ENCODE data around the gene CACNG3. TPM values are rescaled to one million over a fixed set of nuclear protein-coding genes. Genes with fewer than 3 reads are reported as not detected.
"Not testable (repeated sequence)": the region's sequence is repeated elsewhere in the genome, so short reads cannot be mapped to it uniquely, and the experiment has no call there.

The CACNG3 gene
- total and polyA plus RNA-seq, 2 donors, result under 0.01 to 0.07 TPM

DNA sequence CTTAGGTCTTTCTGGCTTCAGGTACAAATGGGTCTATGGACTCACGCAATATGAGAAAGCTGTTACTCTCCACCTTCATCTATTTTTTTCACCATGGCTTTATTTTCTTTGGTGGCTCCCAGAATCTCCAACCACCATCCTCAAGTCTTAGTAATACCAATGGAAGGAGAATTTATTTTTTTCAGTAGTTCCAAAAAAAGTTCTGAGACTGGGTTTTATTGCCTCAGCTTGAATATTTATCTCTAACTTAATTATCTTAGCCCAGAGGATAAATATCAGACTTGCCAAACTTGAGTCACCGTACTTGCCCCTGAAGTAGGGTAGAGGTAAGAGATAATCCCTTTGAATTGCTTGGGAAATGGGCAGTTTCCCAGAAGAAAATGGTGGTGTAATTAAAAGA lies 23.2 kb upstream of the CACNG3 start:
- Histone ChIP-seq H3K4me1 (ENCODE audit: control insufficient read depth in 2 of 2, insufficient read depth in 2 of 2, low read length in 2 of 2) (no peaks in the 10 kb centered on the region), H3K4me3 (ENCODE audit: low read length in 2 of 2) (no peak overlapping the region), H3K27me3 (ENCODE audit: control insufficient read depth in 2 of 2, insufficient read depth in 1 of 2, low read length in 1 of 2) (no peaks in the 10 kb centered on the region), H3K36me3 (ENCODE audit: control insufficient read depth in 2 of 2, insufficient read depth in 2 of 2, low read length in 1 of 2) (no peaks in the 10 kb centered on the region), H3K27ac (ENCODE audit: low read depth in 1 of 2, low read length in 1 of 2) (no peak overlapping the region), H3K9me3 (ENCODE audit: control insufficient read depth in 2 of 2, insufficient read depth in 1 of 2, low read length in 1 of 2) (no peaks in the 10 kb centered on the region)
- no peak for DNase-seq (ENCODE audit: low read depth in 6 of 9, low spot score in 9 of 9)
- WGBS, result 97% methylated on average over 2 of the region's 2 CpGs

DNA sequence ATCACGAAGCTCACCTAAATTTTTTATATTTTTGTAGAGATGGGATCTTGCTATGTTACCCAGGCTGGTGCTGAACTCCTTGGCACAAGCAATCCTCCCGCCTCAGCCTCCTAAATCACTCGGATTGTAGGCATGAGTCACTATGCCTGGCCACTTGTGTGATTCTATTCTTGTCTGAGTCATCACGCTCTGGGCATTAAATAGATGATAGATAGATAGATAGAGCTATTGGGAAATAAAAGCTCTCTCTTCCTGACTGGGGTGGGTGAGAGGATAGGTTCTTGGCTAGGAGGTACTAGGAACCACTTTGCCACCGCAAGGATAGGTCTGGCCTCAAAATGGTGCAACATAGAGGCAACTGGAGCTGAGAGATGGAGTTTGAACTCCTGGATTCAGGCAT lies 21.4 kb upstream of the CACNG3 start:
- Histone ChIP-seq H3K36me3 (ENCODE audit: control insufficient read depth in 2 of 2, insufficient read depth in 2 of 2, low read length in 1 of 2) (no peaks in the 10 kb centered on the region), H3K4me3 (ENCODE audit: low read length in 2 of 2) (no peak overlapping the region), H3K9me3 (ENCODE audit: control insufficient read depth in 2 of 2, insufficient read depth in 1 of 2, low read length in 1 of 2) (no peaks in the 10 kb centered on the region), H3K27ac (ENCODE audit: low read depth in 1 of 2, low read length in 1 of 2) (no peak overlapping the region), H3K4me1 (ENCODE audit: control insufficient read depth in 2 of 2, insufficient read depth in 2 of 2, low read length in 2 of 2) (no peaks in the 10 kb centered on the region), H3K27me3 (ENCODE audit: control insufficient read depth in 2 of 2, insufficient read depth in 1 of 2, low read length in 1 of 2) (no peaks in the 10 kb centered on the region)
- WGBS, result 89% methylated on average over 5 of the region's 5 CpGs
- DNase-seq (ENCODE audit: low read depth in 6 of 9, low spot score in 9 of 9), result no peak

DNA sequence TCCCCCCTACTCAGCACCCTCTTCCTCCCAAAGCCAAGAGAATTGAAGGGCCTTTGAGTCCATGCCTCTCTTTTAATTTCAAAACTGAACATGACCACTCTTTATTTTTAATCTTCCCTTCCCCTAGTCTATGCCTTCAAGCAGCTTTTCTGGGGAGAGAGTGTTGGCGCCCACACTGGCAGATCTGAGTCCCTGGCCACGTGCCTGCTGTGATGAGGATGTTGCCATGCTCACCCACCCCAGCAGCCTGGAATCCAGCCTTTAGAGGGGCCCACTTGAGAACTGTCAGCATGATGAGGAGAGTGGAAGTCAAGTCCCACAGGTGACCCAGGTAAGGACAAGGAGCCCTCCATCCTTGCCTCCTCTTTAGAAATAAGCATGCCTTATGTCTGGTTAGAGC lies 20.3 kb upstream of the CACNG3 start:
- no peak for DNase-seq (ENCODE audit: low read depth in 6 of 9, low spot score in 9 of 9)
- H3K27ac ChIP-seq (ENCODE audit: low read depth in 1 of 2, low read length in 1 of 2), result no peak overlapping the region
- no peaks in the 10 kb centered on the region for H3K4me1 ChIP-seq (ENCODE audit: control insufficient read depth in 2 of 2, insufficient read depth in 2 of 2, low read length in 2 of 2)
- WGBS, result 78% methylated on average over 2 of the region's 2 CpGs
- H3K4me3 ChIP-seq (ENCODE audit: low read length in 2 of 2), result no peak overlapping the region
- H3K9me3 ChIP-seq (ENCODE audit: control insufficient read depth in 2 of 2, insufficient read depth in 1 of 2, low read length in 1 of 2), result no peaks in the 10 kb centered on the region
- H3K36me3 ChIP-seq (ENCODE audit: control insufficient read depth in 2 of 2, insufficient read depth in 2 of 2, low read length in 1 of 2), result no peaks in the 10 kb centered on the region
- no peaks in the 10 kb centered on the region for H3K27me3 ChIP-seq (ENCODE audit: control insufficient read depth in 2 of 2, insufficient read depth in 1 of 2, low read length in 1 of 2)

DNA sequence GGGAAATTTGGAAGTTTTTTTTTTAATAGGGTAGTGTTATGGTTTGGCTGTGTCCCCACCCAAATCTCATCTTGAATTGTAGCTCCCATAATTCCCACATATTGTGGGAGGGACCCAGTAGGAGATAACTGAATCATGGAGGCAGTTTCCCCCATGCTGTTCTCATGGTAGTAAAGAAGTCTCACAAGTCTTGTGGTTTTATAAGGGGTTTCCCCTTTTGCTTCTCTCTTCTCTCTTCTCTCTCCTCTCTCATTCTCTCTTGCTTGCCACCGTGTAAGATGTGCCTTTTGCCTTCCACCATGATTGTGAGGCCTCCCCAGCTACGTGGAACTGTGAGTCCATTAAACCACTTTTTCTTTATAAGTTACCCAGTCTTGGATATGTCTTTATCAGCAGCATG lies 17.3 kb upstream of the CACNG3 start:
- H3K27me3 ChIP-seq (ENCODE audit: control insufficient read depth in 2 of 2, insufficient read depth in 1 of 2, low read length in 1 of 2); H3K36me3 ChIP-seq (ENCODE audit: control insufficient read depth in 2 of 2, insufficient read depth in 2 of 2, low read length in 1 of 2); H3K27ac ChIP-seq (ENCODE audit: low read depth in 1 of 2, low read length in 1 of 2); H3K4me3 ChIP-seq (ENCODE audit: low read length in 2 of 2); DNase-seq (ENCODE audit: low read depth in 6 of 9, low spot score in 9 of 9); H3K9me3 ChIP-seq (ENCODE audit: control insufficient read depth in 2 of 2, insufficient read depth in 1 of 2, low read length in 1 of 2); H3K4me1 ChIP-seq (ENCODE audit: control insufficient read depth in 2 of 2, insufficient read depth in 2 of 2, low read length in 2 of 2): not testable (repeated sequence)
- 87% methylated on average over 2 of the region's 2 CpGs for WGBS

DNA sequence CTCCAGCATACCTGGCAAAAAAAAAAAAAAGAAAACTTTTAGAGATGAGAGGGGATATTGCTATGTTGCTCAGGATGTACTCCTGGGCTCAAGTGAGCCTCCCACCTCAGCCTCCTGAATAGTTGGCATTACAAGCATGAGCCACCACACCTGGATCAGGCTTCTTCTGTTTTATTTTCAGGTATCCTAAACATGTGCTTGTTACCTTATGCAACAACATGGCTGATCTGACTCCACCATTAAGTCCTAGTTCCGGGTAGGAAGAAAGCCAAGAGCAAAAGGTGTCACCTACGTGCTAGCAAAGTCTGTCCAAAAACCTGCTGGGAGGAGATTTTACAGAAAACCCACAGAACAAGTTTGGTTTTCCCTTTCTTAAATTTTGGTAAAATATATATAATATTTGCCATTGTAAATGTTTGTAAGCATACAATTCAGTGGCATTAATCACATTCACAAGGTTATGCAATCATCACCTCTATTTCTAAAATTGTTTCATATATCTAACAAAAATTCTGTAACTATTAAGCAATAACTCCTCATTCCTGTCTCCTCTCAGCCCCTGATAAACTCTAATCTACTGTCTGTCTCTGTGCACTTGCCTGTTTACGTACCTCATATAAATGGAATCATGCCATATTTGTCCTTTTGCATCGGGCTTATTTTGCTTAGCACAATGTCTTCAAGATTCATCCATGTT lies 9.1 kb upstream of the CACNG3 start:
- Histone ChIP-seq H3K27ac (ENCODE audit: low read depth in 1 of 2, low read length in 1 of 2) (no peak overlapping the region), H3K4me3 (ENCODE audit: low read length in 2 of 2) (no peak overlapping the region), H3K9me3 (ENCODE audit: control insufficient read depth in 2 of 2, insufficient read depth in 1 of 2, low read length in 1 of 2) (no peaks in the 10 kb centered on the region), H3K36me3 (ENCODE audit: control insufficient read depth in 2 of 2, insufficient read depth in 2 of 2, low read length in 1 of 2) (no peaks in the 10 kb centered on the region), H3K27me3 (ENCODE audit: control insufficient read depth in 2 of 2, insufficient read depth in 1 of 2, low read length in 1 of 2) (no peaks in the 10 kb centered on the region), H3K4me1 (ENCODE audit: control insufficient read depth in 2 of 2, insufficient read depth in 2 of 2, low read length in 2 of 2) (no peaks in the 10 kb centered on the region)
- no peak for DNase-seq (ENCODE audit: low read depth in 6 of 9, low spot score in 9 of 9)
- 93% methylated on average over 4 of the region's 4 CpGs for WGBS

DNA sequence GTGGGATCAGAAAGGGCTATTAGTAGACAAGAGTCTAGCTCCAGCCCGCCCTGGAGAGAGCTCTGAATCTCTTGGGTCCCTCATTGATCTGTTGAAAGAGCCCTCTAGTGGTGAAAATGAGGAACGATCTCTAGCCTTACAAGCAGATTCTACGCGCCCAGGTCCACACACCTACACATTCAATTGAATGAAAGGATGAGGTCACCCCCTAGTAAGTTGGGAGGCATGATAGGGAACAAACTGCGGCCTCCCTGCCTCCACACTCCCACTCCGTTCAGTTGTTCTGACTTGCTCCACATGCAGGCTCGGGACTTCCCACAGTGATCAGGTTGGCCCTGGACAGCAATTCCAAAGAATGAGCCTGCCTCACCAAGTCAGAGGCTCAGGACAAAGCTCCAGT lies 2.9 kb upstream of the CACNG3 start:
- H3K27me3 ChIP-seq (ENCODE audit: control insufficient read depth in 2 of 2, insufficient read depth in 1 of 2, low read length in 1 of 2), result peaks cover 10 to 30% of the 10 kb centered on the region in 2 donors
- H3K4me3 ChIP-seq (ENCODE audit: low read length in 2 of 2), result no peak overlapping the region
- no peak overlapping the region for H3K27ac ChIP-seq (ENCODE audit: low read depth in 1 of 2, low read length in 1 of 2)
- DNase-seq (ENCODE audit: low read depth in 6 of 9, low spot score in 9 of 9), result peak in 8 of 9 donors; percentile 14 to 64 (median 37)
- no peaks in the 10 kb centered on the region for H3K4me1 ChIP-seq (ENCODE audit: control insufficient read depth in 2 of 2, insufficient read depth in 2 of 2, low read length in 2 of 2)
- 15% methylated on average over 7 of the region's 7 CpGs for WGBS
- H3K9me3 ChIP-seq (ENCODE audit: control insufficient read depth in 2 of 2, insufficient read depth in 1 of 2, low read length in 1 of 2), result peaks cover 0 to 4% of the 10 kb centered on the region in 2 donors
- no peaks in the 10 kb centered on the region for H3K36me3 ChIP-seq (ENCODE audit: control insufficient read depth in 2 of 2, insufficient read depth in 2 of 2, low read length in 1 of 2)

DNA sequence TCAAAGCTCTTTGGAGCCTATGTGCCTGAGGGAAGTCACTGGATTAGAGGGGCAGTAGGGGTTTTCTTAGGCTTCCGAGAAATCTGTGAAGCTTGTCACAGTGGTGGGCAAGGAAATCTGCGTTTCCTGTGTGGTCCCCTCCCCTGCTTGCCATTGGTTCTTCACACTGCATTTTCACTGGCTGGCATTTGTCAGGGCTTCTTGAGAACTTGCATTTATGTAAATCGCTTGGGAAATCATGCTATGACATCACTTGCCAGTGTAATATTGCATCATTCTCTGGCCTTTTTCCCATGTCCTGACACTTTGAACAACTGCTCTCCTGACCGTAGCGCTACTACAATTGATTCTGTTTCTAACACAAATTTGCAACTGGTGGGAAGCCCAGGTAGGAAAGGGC lies 1.8 kb downstream of the CACNG3 start:
- WGBS, result 54% methylated on average over 5 of the region's 5 CpGs

DNA sequence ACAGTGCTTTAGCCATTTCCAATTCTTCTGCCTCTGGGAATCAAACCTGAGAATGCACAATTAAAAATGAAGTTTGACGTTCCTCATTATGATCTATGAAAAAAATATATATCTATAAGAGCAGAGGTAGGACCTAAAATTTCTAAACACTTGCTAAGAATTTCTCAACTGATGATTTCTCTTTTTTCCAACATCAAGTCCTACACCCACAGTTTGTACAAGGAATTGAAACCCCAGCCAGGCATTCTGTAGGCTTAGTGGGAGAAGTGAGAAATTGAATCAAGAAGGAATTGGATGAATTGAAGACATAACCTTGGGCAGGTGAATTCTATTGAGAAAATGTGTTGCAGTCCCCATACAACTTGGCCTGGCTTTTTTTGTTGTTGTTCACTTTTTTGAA lies 2.7 kb downstream of the CACNG3 start:
- H3K4me3 ChIP-seq (ENCODE audit: low read length in 2 of 2), result no peak overlapping the region
- no peaks in the 10 kb centered on the region for H3K4me1 ChIP-seq (ENCODE audit: control insufficient read depth in 2 of 2, insufficient read depth in 2 of 2, low read length in 2 of 2)
- peaks cover 10 to 26% of the 10 kb centered on the region in 2 donors for H3K27me3 ChIP-seq (ENCODE audit: control insufficient read depth in 2 of 2, insufficient read depth in 1 of 2, low read length in 1 of 2)
- WGBS, result 97% methylated on average over 1 of the region's 1 CpG
- peaks cover 0 to 4% of the 10 kb centered on the region in 2 donors for H3K9me3 ChIP-seq (ENCODE audit: control insufficient read depth in 2 of 2, insufficient read depth in 1 of 2, low read length in 1 of 2)
- DNase-seq (ENCODE audit: low read depth in 6 of 9, low spot score in 9 of 9), result no peak
- no peak overlapping the region for H3K27ac ChIP-seq (ENCODE audit: low read depth in 1 of 2, low read length in 1 of 2)
- H3K36me3 ChIP-seq (ENCODE audit: control insufficient read depth in 2 of 2, insufficient read depth in 2 of 2, low read length in 1 of 2), result no peaks in the 10 kb centered on the region

More for the DNA sequence above, 1.8 kb downstream of the CACNG3 start:
- Histone ChIP-seq H3K27ac (ENCODE audit: low read depth in 1 of 2, low read length in 1 of 2) (no peak overlapping the region), H3K4me3 (ENCODE audit: low read length in 2 of 2) (no peak overlapping the region), H3K36me3 (ENCODE audit: control insufficient read depth in 2 of 2, insufficient read depth in 2 of 2, low read length in 1 of 2) (no peaks in the 10 kb centered on the region), H3K9me3 (ENCODE audit: control insufficient read depth in 2 of 2, insufficient read depth in 1 of 2, low read length in 1 of 2) (peaks cover 0 to 4% of the 10 kb centered on the region in 2 donors), H3K4me1 (ENCODE audit: control insufficient read depth in 2 of 2, insufficient read depth in 2 of 2, low read length in 2 of 2) (no peaks in the 10 kb centered on the region), H3K27me3 (ENCODE audit: control insufficient read depth in 2 of 2, insufficient read depth in 1 of 2, low read length in 1 of 2) (peaks cover 10 to 30% of the 10 kb centered on the region in 2 donors)
- DNase-seq (ENCODE audit: low read depth in 6 of 9, low spot score in 9 of 9), result no peak

DNA sequence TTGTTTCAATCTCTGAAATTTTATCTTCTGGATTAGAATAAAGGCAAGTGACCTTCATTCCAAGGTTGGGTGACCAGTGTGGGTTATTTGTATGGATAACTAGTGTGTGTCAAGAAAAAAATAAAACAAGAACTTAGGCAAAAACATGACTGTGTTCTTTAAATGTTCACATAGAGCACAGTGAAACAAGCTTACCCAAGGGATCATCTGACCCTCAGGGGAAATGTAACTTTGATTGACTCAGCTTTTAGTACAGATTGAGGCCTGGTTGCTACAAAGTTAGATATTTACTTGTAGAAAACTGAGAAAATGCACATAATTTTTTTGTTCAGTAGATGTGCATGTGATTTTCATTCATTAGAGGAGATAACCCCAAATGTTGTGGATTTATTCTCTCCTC lies 6.7 kb downstream of the CACNG3 start:
- DNase-seq (ENCODE audit: low read depth in 6 of 9, low spot score in 9 of 9), result no peak
- Histone ChIP-seq H3K9me3 (ENCODE audit: control insufficient read depth in 2 of 2, insufficient read depth in 1 of 2, low read length in 1 of 2) (no peaks in the 10 kb centered on the region), H3K27ac (ENCODE audit: low read depth in 1 of 2, low read length in 1 of 2) (no peak overlapping the region), H3K4me1 (ENCODE audit: control insufficient read depth in 2 of 2, insufficient read depth in 2 of 2, low read length in 2 of 2) (no peaks in the 10 kb centered on the region), H3K36me3 (ENCODE audit: control insufficient read depth in 2 of 2, insufficient read depth in 2 of 2, low read length in 1 of 2) (no peaks in the 10 kb centered on the region), H3K4me3 (ENCODE audit: low read length in 2 of 2) (no peak overlapping the region), H3K27me3 (ENCODE audit: control insufficient read depth in 2 of 2, insufficient read depth in 1 of 2, low read length in 1 of 2) (peaks cover 0 to 2% of the 10 kb centered on the region in 2 donors)

Data from thymus (tissue), 11 donors.